HEK293T (cell line): ENCODE measurements around the gene RTP5.

Source experiments
- CTCF ChIA-PET: fragments of 350-600 bp; formaldehyde crosslinking; extraction: SDS; loops from one replicate; lab custom pipeline; 2021; ENCODE audit warnings: antibody characterized with exemption, inconsistent platforms; lab: Yijun Ruan, JAX
- POLR2A ChIA-PET: fragments of 350-600 bp; formaldehyde crosslinking; extraction: SDS; loops from one replicate; lab custom pipeline; 2020; ENCODE audit warnings: antibody characterized with exemption, inconsistent platforms; lab: Yijun Ruan, JAX
- DNase-seq: peaks from one replicate; pipeline ENCODE4 v3.0.0; 2012; ENCODE audit warnings: mixed read lengths; ENCODE audit errors: extremely low spot score
- ARNT ChIP-seq: fragments of 450-650 bp; IDR thresholded peaks from 2 replicates; pipeline ENCODE4 v1.6.1; 2017; ENCODE audit warnings: mild to moderate bottlenecking
- BHLHE40 ChIP-seq: fragments of 450-650 bp; IDR thresholded peaks from 2 replicates; pipeline ENCODE4 v1.6.1; 2016; ENCODE audit warnings: mild to moderate bottlenecking, moderate library complexity, borderline replicate concordance
- CTBP1 ChIP-seq: fragments of 450-650 bp; IDR thresholded peaks from 2 replicates; pipeline ENCODE4 v1.6.1; 2016; ENCODE audit warnings: borderline replicate concordance
- ELF4 ChIP-seq: fragments of 450-650 bp; IDR thresholded peaks from 2 replicates; pipeline ENCODE4 v1.6.1; 2017; ENCODE audit warnings: antibody characterized with exemption
- FOXA1 ChIP-seq: fragments of 450-650 bp; IDR thresholded peaks from 2 replicates; pipeline ENCODE4 v1.6.1; 2016; ENCODE audit warnings: mild to moderate bottlenecking
- FOXK2 ChIP-seq: fragments of 450-650 bp; IDR thresholded peaks from 2 replicates; pipeline ENCODE4 v1.6.1; 2016; ENCODE audit warnings: mild to moderate bottlenecking
- FOXM1 ChIP-seq: fragments of 450-650 bp; IDR thresholded peaks from 2 replicates; pipeline ENCODE4 v1.6.1; 2017; ENCODE audit warnings: mild to moderate bottlenecking, borderline replicate concordance
- HDGF ChIP-seq: fragments of 450-650 bp; IDR thresholded peaks from 2 replicates; pipeline ENCODE4 v1.6.1; 2017; ENCODE audit warnings: antibody characterized with exemption, borderline replicate concordance
- L3MBTL2 ChIP-seq: fragments of 450-650 bp; conservative IDR thresholded peaks from 2 replicates; pipeline ENCODE4 v1.6.1; 2016; ENCODE audit warnings: mild to moderate bottlenecking
- LEF1 ChIP-seq: fragments of 450-650 bp; IDR thresholded peaks from 2 replicates; pipeline ENCODE4 v1.6.1; 2017; ENCODE audit warnings: mild to moderate bottlenecking, borderline replicate concordance
- NFRKB ChIP-seq: fragments of 450-650 bp; IDR thresholded peaks from 2 replicates; pipeline ENCODE4 v1.6.1; 2016; ENCODE audit warnings: mild to moderate bottlenecking, moderate library complexity
- PKNOX1 ChIP-seq: fragments of 450-650 bp; IDR thresholded peaks from 2 replicates; pipeline ENCODE4 v1.6.1; 2016
- SP1 ChIP-seq: fragments of 450-650 bp; IDR thresholded peaks from 2 replicates; pipeline ENCODE4 v1.6.1; 2017
- SUZ12 ChIP-seq: fragments of 450-650 bp; IDR thresholded peaks from 2 replicates; pipeline ENCODE4 v1.6.1; 2016; ENCODE audit warnings: mild to moderate bottlenecking
- TARDBP ChIP-seq: fragments of 450-650 bp; IDR thresholded peaks from 2 replicates; pipeline ENCODE4 v1.6.1; 2016
- ZNF384 ChIP-seq: fragments of 450-650 bp; IDR thresholded peaks from 2 replicates; pipeline ENCODE4 v1.6.1; 2016

The RTP5 gene

GRCh38 chr2:241844831-241845578 is 24.5 kb upstream of the RTP5 start:
- TF ChIP-seq ZNF384 (no peak), SP1 (no peak), LEF1 (no peak), SUZ12 (no peak), CTBP1 (no peak), ARNT (no peak), PKNOX1 (no peak), FOXM1 (no peak), FOXK2 (no peak), HDGF (no peak), BHLHE40 (no peak)
- CTCF ChIA-PET = interaction anchor here (0.6 kb wide), 2 partner anchors 33 to 983 kb away, joined by 3 to 8 read pairs; no protein-coding TSS in a partner anchor
- POLR2A ChIA-PET = no interaction called here
- DNase-seq = no peak

- no peak for TF ChIP-seq PKNOX1
- TF ChIP-seq ELF4 = no peak
- no peak for TF ChIP-seq TARDBP
- no peak for DNase-seq
- ChIA-PET CTCF (no interaction called here), POLR2A (no interaction called here)
Observed at GRCh38 chr2:241846406-241846805, 23.1 kb upstream of the RTP5 start.

GRCh38 chr2:241848761-241849615 is 20.5 kb upstream of the RTP5 start:
- CTCF ChIA-PET = no interaction called here
- POLR2A ChIA-PET = no interaction called here
- no peak for TF ChIP-seq SUZ12
- TF ChIP-seq CTBP1 = no peak
- TF ChIP-seq PKNOX1 = no peak
- no peak for TF ChIP-seq NFRKB
- TF ChIP-seq ELF4 = no peak
- TF ChIP-seq TARDBP = no peak
- no peak for TF ChIP-seq FOXM1
- TF ChIP-seq SP1 = no peak
- TF ChIP-seq HDGF = no peak
- TF ChIP-seq LEF1 = no peak
- no peak for TF ChIP-seq FOXA1
- no peak for TF ChIP-seq ARNT
- no peak for TF ChIP-seq FOXK2
- TF ChIP-seq BHLHE40 = no peak
- TF ChIP-seq L3MBTL2 = no peak
- no peak for TF ChIP-seq ZNF384
- no peak for DNase-seq

- ChIA-PET POLR2A (no interaction called here), CTCF (no interaction called here)
- no peak for TF ChIP-seq L3MBTL2
- TF ChIP-seq PKNOX1 = no peak
- no peak for TF ChIP-seq LEF1
- TF ChIP-seq FOXA1 = no peak
- TF ChIP-seq SUZ12 = no peak
- TF ChIP-seq CTBP1 = no peak
- no peak for TF ChIP-seq ARNT
- TF ChIP-seq NFRKB = no peak
- TF ChIP-seq HDGF = no peak
- TF ChIP-seq ELF4 = no peak
- TF ChIP-seq TARDBP = no peak
- no peak for TF ChIP-seq BHLHE40
- TF ChIP-seq ZNF384 = no peak
- DNase-seq = no peak
Observed at GRCh38 chr2:241849616-241850543, 19.6 kb upstream of the RTP5 start.
